GM18498 (cell line): ENCODE measurements around the gene COX6A1.

Experiments used
- ATAC-seq: cut with Tn5 transposase; IDR thresholded peaks from one replicate; pipeline ENCODE4 v1.9.1; 2021; ENCODE audit warnings: mild to moderate bottlenecking, moderate library complexity; ENCODE audit not compliant: unreplicated experiment

COX6A1 gene

DNA sequence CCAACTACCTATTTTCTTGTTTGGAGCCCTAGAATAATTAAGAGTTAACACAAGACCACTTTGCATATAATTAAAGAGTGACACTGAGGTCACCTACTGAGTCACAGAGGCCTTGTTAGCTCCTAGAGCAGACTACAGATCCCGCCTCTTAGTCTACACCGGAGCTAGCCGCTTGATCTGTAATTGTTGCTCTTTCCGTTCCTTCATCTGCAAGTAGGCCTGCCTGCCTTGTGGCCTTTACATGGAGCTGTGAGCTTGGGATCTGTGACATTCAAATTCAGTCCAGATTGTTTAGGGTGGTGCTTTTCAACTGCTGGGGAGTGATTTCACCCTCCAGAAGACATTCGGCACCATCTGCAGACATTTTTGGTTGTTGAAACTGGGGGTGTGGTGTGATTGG is 52.4 kb downstream of the COX6A1 start:
- ATAC-seq = no peak
